ENCODE data around the gene SHISAL1.

Gene SHISAL1

GRCh38 chr22:44224166-44224565 is 88.6 kb downstream of the SHISAL1 start:
- no peak overlapping the region for H3K27ac Mint-ChIP-seq
- H3K4me3 Mint-ChIP-seq, result no peak overlapping the region
- no peak for DNase-seq
- TF ChIP-seq, protein P1, sequence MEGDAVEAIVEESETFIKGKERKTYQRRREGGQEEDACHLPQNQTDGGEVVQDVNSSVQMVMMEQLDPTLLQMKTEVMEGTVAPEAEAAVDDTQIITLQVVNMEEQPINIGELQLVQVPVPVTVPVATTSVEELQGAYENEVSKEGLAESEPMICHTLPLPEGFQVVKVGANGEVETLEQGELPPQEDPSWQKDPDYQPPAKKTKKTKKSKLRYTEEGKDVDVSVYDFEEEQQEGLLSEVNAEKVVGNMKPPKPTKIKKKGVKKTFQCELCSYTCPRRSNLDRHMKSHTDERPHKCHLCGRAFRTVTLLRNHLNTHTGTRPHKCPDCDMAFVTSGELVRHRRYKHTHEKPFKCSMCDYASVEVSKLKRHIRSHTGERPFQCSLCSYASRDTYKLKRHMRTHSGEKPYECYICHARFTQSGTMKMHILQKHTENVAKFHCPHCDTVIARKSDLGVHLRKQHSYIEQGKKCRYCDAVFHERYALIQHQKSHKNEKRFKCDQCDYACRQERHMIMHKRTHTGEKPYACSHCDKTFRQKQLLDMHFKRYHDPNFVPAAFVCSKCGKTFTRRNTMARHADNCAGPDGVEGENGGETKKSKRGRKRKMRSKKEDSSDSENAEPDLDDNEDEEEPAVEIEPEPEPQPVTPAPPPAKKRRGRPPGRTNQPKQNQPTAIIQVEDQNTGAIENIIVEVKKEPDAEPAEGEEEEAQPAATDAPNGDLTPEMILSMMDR (IDR thresholded peaks at IDR 0.05), result no peak
- H3K36me3 Mint-ChIP-seq (ENCODE audit: low read depth), result no peaks in the 10 kb centered on the region
- peaks cover 23% of the 10 kb centered on the region for H3K27me3 Mint-ChIP-seq (ENCODE audit: low read depth, poor library complexity)
- H3K9me3 Mint-ChIP-seq, result peaks cover 24% of the 10 kb centered on the region
- peaks cover 16% of the 10 kb centered on the region for H3K4me1 Mint-ChIP-seq

DNA sequence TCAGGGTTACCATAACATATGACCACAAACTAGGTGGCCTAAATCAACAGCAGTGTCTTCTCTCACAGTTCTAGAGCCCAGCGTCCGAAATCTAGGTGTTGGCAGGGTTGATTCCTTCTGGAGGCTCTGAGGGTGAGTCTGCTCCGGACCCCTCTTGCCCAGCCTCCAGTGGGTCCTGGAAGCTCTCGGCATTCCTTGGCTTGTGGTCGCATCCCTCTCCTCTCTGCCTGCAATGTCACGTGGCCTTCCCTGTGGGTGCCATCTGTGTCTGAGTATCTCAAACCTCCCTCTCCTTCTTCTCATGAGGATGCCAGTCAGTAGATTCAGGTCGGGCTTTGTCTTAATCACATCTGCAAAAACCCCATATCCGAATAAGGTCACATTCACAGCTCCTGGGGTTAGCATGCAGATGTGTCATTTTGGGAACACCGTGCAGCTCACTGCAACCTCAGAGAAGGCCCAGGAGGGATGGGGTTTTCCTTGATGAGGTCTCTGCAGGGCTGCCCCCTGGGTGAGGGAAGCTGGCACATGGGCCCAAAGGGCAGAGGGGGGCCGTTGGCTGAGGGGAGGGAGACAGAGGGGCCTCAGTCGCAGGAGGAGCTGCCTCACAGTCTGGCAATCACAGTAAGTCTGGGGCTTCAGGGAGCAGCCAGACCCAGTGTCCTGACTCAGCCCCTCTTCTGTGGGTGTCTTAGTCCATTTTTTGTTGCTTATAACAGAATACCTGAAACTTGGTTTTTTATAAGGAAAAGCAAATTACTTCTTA is 90.9 kb downstream of the SHISAL1 start:
- H3K9me3 Mint-ChIP-seq, result peaks cover 5% of the 10 kb centered on the region
- peaks cover 23% of the 10 kb centered on the region for H3K27me3 Mint-ChIP-seq (ENCODE audit: low read depth, poor library complexity)
- TF ChIP-seq, protein P1 (IDR thresholded peaks at IDR 0.05), result no peak
- no peak for DNase-seq
- peaks cover 16% of the 10 kb centered on the region for H3K4me1 Mint-ChIP-seq
- H3K36me3 Mint-ChIP-seq (ENCODE audit: low read depth), result no peaks in the 10 kb centered on the region
- no peak overlapping the region for H3K4me3 Mint-ChIP-seq
- no peak overlapping the region for H3K27ac Mint-ChIP-seq

DNA sequence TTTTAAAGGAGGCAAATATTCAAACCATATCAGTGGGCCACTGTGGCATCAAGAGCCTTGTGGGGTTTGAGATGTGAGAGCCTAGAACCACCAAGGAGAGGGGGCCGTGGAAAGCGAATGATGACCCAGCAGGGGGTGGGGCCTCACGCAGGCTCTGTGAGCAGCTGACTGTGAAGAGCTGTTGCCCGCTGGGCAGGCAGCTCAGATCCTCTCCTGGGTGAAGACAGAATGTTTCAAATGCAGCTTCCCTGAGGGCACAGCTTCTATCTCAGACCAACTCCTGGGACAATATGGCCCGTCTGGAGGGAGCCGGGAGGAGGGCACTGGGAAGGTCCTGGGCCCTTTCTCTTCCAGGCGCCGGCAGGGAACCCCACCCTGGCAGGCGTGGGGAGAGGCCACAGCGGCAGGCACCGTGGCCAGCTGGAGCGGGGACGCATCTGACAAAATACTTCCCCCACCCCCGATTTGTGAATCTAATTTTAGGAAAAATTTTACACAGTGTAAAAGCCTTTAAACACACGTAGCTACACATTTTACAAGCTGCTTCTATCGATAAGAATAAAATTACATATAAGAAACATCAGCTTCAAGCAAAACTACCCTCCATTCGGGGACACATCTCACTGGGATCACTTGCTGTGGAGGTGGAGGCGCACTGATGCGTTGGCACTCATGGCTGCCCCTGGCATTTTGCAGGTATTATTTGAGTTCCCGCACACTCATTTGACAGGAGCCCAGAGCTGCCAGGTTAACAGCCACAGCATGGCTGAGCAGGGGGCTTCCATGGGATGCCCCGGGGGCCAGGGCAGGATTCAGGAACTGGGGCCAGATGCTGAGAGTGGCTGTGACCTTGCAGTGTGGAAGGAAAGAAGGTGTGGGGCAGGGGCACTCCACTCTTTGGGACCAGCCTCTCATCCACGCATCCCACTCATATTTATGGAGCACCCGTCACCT is 91.7 kb downstream of the SHISAL1 start:
- TF ChIP-seq, protein P1 (IDR thresholded peaks at IDR 0.05), result no peak

GRCh38 chr22:44219101-44219870 is 93.5 kb downstream of the SHISAL1 start:
- Mint-ChIP-seq H3K9me3 (peaks cover 11% of the 10 kb centered on the region), H3K36me3 (ENCODE audit: low read depth) (no peaks in the 10 kb centered on the region), H3K27ac (no peak overlapping the region), H3K4me3 (no peak overlapping the region), H3K4me1 (peaks cover 16% of the 10 kb centered on the region), H3K27me3 (ENCODE audit: low read depth, poor library complexity) (peaks cover 17% of the 10 kb centered on the region)
- DNase-seq, result no peak
- TF ChIP-seq, protein P1 (IDR thresholded peaks at IDR 0.05), result no peak

More for the DNA sequence above, 91.7 kb downstream of the SHISAL1 start:
- Mint-ChIP-seq H3K9me3 (peaks cover 11% of the 10 kb centered on the region), H3K4me3 (no peak overlapping the region), H3K4me1 (peaks cover 16% of the 10 kb centered on the region), H3K27ac (no peak overlapping the region), H3K27me3 (ENCODE audit: low read depth, poor library complexity) (peaks cover 25% of the 10 kb centered on the region), H3K36me3 (ENCODE audit: low read depth) (no peaks in the 10 kb centered on the region)
- no peak for DNase-seq

DNA sequence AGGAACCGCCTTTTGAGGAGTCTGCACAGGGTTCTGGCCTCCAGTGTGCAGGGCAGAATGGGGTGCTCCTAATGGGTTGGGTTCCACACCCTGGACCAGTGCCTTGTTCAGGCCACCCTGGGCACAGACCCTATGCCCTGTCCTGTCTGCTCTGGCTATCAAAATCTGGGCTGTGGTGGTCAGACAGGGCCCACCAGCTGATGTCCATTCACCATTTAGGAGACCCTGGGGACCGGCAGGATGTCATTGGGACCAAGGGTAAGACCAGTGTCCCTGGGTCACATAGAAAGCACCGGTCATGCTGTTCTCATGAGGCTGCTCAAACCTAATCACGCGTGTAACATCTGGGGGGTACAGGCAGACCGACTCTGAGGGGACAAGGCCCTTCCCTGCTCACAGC is 94.7 kb downstream of the SHISAL1 start:
- Mint-ChIP-seq H3K4me1 (peaks cover 9% of the 10 kb centered on the region), H3K27ac (no peak overlapping the region), H3K9me3 (peaks cover 11% of the 10 kb centered on the region), H3K27me3 (ENCODE audit: low read depth, poor library complexity) (peaks cover 10% of the 10 kb centered on the region), H3K4me3 (no peak overlapping the region), H3K36me3 (ENCODE audit: low read depth) (no peaks in the 10 kb centered on the region)
- TF ChIP-seq, protein P1 (IDR thresholded peaks at IDR 0.05), result no peak
- no peak for DNase-seq

All from nephron progenitor cell (in vitro differentiated cells).